NCI-H128 (cell line): Measurements from ENCODE around the gene ZNHIT3.
"Not testable (repeated sequence)": the region's sequence is repeated elsewhere in the genome, so short reads cannot be mapped to it uniquely, and the experiment has no call there.

ENCODE experiments used
- DNase-seq: peaks from one replicate; lab custom pipeline; 2025; ENCODE audit not compliant: unreplicated experiment; lab: John Stamatoyannopoulos, UW

The ZNHIT3 gene

DNA sequence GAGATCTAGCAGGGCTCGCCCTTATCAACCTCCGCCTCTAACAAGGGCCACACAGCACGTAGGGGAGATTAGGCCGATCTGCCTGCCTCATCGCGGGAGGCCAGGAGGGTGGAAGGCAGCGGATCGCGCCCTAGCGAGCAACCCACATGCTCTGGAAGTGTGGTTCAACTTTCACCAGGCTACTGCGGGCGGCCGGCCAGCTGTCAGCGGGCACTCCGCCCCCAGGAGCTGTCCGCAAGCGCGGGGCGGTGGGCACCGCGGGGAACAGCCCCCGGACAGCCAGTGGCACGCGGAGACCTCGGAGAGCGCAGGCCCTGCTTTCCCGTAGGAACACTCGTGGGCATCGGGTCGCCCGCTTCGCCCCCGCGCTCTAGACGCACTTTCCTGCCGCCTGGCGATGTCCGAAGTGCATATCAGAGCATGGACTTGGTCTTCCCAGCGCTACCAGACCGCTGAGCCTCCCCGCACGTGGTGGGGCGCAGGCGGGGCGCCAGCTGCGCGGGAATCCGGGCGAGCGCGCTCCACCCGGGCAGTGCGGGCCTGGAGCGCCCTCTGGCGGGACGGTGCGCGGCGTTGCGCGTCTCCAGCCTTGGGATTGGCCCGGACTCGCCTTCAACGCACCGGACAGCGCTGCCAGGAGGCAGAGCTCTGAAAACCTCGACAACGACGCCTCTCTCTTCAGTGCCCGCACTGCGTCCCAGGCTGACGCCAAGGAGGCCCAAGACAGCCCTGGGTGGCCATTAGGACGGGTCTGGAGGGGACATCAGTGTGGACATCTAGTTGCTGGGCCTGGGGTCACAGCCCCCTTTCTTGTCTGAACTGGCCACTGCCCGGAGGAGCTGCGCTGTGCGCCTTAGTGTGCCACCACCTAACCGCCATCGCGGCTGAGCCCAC, 3.6 kb upstream of the ZNHIT3 start:
- peak; percentile 12 for DNase-seq

DNA sequence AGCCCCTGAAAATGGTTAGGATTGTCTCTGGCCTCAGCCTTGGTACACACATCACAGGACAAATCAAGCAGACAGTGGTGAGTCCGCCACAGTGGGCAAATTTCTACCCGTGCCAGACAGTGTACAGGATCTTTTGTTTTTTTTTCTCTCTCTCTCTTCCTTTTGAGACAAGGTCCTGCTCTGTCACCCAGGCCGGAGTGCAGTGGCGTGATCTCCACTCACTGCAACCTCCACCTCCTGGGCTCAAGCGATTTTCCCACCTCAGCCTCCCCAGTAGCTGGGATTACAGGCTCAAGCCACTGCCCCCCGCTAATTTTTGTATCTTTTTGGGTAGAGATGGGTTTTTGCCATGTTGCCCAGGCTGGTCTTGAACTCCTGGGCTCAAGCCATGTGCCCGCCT, 2.5 kb upstream of the ZNHIT3 start:
- DNase-seq = not testable (repeated sequence)

DNA sequence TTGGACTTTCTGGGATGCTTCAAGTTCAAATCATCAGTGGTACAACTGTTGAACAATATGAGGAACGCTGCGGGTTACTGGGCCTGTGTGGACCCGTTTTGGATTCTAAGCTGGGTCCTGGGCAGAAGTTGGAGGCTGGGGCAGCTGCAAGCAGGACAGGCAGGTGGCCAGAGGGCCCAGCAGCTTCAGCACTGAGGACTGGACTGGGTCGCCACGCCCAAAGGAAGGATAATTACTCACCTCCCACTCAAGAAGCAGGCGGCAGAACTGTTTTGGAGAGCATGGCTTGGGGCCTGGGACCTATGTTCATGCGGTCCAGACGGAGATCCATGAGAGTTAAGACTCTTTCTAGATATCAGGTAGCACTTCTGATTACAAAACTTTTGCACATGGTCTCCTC, 1.5 kb upstream of the ZNHIT3 start:
- no peak for DNase-seq

DNA sequence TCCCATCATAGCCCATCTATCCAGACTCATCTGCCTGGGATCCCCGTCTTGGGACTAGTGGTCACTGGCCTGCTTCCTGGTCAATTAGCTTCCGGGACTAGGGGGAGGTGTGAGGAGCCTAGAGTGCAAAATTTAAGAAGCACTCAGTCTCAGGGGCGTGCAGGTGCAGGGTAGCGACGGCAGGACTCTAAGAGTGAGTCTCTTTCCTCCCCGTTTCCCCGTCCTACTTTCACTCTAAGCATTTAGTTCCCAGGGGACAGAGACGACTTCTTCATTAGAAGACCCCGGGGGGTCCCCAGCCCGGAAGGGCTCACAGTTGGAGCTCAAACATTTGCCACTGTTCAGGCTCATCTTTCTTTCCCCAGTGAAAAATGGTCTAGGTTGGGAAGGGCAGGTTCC, 677 bp upstream of the ZNHIT3 start:
- no peak for DNase-seq

DNA sequence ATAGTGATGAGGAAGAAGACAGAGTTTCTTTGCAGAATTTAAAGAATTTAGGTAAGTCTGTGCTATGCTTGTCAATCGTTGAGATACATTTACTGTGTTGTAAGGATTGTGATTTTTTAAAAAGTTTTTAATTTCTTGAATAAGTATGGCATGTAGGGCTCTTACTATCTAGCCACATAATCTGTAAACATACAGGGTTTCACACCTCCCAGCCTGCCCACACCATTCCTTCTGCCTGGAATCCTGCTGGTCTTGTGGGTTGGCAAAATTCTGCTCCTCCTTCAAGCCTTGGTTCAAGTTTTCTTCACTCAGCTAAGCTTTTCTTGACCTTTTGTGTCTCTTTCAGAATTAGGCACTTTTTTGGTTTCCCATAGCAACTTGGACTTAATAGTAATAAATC, 7.5 kb downstream of the ZNHIT3 start:
- no peak for DNase-seq

DNA sequence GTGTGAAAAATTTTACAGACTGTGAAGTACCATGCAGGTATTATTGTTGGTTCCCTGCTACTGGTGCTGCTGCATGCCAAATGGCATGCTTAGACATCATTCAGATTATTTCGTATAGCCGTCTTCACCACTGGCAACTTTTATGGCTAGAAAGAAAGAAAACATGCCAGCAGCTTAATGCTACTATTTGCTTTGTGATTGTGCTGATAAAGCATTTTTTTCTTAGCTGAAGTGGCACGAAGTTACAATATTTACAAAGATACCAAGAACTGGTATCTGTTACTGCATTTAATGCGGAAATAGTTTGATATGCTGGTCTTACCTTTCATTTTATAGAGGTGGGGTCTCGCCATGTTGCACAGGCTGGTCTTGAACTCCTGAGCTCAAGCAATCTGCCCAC, 8.2 kb downstream of the ZNHIT3 start:
- DNase-seq = no peak

DNA sequence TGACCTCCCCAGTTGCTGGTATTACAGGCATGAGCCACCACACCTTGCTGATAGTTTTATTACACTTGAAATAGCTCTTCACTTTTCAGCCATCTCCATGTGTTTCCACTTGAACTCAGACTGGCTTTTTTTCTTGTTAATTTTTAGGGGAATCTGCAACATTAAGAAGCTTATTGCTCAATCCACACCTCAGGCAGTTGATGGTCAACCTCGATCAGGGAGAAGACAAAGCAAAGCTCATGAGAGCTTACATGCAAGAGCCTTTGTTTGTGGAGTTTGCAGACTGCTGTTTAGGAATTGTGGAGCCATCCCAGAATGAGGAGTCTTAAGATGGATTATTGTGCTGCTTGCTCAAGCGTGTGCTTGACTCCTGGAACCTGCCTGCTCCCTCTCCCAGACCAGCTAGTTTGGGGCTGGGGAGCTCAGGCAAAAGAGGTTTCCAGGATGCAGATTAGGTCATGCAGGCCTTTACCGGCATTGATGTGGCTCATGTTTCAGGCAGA, 8.6 kb downstream of the ZNHIT3 start:
- no peak for DNase-seq

DNA sequence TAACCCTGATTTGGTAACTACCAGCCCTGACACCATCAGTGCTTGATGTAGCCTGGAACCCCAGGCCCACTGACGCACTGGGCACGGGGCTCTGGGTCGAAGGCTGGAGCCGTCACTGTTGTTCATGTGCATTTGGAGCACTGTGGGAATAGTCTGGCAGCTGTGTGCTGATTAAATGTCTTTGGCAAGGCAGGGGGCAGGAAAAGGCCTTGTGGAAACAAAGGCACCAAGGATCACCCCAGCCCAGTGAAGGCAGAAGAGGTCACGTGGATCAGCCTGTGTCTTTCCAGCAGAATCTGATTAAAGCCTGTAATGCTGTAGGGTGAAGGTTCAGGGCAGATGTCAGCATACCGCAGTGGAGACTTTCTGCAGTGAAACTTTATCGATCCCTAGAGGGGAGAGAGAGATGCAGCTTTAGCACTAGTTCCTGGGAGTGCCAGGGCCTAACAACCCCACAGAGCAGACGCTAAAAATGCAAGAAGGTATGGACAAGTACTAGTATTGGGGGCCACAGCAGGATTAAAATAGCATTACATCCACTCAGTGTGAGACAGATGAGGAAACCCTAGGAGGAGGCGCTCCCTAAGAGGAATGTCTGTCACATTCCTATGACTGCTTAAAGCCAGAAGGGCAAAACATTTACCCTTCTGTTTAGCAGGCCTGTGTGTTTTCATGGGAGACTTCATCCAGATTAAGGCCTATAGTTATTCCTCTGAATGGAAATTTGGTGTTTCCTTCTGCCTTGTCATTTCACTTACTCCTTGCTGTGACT, 9.7 kb downstream of the ZNHIT3 start:
- no peak for DNase-seq

DNA sequence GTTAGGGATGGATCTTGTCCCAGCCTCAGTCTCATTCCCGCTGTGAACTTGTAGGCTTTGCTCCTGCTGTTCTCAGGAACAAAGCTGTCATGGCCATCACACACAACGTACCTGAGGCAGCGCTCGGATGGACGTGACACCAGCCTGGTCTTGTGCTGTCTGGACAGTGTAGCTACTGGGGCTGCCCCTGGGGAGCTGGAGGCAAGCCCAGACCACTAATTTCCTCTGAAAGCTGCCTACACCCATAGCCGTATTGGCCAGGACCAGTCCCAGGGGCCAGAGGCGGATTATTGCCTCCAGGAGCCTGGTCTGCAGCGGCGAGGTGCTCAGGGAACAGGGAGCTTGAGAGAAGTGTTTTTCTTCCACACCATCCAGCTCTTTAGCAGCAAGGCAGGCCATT, 11.7 kb downstream of the ZNHIT3 start:
- no peak for DNase-seq

DNA sequence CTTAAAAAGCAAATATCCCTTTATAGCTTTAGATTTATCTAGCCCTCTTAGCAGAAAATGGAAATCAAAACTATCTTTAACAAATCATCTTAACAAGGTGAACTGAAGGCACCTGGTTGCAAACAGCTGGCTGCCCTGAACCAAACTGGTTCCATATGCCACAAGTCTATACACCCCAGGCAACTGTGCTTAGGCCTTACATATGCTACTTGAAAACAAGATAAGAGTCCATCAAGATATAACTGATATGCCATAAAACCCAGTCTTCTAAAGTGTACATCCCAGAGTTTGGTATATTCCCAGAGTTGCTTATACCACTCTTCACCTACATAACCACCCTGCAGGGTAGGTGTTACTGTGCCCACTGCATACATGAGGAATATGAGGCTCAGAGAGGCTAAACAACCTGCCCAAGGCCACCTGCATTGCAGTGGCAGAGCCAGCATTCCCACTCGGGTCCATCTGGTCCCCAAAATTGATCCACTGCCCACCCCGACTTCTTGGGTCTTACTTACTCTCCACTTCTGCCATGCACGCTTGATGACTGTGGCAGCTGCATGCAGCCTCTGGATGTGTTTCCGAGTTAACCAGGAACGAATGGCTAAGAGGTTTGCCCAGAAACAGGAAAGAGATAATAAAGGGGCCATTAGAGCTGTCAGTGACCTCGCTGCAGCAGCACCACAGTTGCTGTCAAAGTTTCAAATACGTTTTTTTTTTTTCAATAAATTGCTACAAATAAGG, 12.2 kb downstream of the ZNHIT3 start:
- no peak for DNase-seq

DNA sequence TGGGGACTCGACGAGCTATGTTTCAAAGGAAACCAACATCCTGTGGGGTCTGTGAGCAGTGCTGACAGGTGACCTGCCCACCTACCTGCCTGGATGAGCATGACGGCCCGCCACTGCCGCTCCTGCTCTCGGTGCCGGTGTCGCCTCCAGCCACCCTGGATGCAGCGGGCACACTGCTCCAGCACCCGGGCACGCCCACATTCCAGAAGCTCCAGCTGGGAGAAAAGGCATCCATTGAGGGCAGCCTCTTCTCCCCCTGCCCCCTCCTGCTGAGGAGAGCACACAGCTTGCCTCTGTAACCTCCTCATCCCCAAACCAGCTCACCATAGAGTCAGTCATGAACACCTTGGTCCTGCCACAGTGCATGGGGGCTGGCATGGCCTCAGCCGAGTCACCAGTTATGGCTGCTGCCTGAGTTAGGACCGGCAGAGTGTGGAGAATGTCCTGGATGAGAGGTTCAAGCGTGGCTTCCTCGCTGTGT, 14.3 kb downstream of the ZNHIT3 start:
- DNase-seq = no peak

DNA sequence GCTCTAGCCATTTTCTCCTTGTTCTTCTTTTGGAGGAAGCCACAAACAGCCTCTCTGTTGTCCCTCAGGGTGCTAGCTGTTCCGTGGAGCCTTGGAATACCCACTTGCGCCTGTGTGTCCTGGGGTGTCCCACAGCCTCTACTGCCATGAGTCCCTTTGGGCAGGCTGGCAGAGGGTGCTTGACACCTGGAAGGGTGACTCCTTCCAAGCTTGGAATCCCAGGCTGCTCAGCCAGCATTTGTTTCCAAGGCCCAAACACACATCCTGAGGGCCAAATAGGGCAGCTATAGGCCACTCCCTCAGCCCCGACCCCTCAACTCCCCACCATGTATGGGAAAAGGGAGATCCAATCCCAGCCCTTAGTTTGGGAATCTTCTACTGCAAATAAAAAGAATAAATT, 14.9 kb downstream of the ZNHIT3 start:
- DNase-seq = no peak

DNA sequence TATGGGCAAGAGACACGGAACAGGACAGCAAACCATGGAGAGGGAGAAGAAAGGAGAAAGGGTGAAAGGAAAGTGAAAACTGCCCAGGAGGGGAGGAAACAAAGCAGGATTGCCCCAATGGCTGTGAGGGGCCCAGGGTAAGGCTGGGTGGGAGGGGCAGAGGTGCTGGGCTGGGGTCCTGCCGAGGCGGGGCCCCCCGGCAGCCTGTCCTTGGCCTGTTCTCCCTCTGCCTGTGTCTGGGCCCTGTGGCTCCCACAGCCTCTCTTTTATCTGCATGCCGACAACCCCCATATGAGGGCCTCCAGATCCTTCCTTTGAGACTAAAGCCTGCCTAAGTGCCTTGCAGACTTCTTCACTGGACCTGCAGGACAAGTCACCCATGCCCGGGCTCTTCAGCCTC, 15.5 kb downstream of the ZNHIT3 start:
- no peak for DNase-seq

DNA sequence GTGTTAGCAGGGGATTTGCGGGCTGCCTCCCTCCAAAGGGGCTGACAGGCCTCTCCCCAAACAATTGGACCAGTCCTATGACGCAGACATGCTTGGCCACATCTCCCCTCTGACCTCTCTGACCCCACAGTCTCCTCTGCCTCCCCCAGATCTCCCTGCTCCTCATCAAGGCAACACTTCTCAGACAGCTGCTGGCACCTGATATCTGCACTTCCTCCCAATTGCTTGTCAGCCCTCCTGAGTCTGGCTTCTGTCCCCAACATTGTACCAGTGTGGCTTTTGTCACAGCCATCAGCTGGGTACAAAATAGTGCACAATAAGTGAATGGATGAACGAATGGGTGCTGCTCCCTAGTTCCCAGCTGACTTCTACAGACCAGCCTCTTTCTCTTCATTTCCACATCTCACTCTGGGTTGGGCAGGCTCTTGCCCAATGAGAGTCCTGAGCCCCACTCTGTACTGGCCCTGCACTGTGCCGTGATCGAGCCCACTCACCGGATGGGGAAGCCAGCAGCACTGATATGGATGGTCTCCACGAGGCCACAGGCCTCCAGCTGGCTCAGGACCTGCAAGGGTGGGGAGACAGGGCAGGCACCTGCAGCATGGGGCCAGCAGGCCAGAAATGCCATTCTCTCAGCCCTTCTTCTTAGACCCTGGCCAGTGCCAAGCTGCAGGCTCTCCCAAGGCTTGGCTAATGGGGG, 17.1 kb downstream of the ZNHIT3 start:
- no peak for DNase-seq

DNA sequence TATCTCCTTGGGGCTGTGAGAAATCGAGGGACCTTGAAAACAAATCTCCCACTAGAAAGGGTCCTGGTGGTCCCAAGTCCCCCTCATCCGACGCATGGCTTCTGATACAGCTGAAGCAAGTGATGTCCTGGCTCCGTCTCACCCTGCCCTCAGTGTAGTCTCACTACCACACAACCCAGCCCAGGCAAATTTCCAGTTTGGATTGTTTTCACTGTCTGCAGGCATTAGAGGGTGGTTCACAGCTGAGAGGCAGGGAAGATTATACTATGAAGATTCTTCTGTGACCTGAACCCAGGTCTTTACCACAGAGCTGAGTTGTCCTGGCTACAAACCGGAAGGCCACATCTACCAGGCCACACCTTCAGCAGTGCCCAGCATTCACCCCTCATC, 17.7 kb downstream of the ZNHIT3 start:
- DNase-seq = no peak

DNA sequence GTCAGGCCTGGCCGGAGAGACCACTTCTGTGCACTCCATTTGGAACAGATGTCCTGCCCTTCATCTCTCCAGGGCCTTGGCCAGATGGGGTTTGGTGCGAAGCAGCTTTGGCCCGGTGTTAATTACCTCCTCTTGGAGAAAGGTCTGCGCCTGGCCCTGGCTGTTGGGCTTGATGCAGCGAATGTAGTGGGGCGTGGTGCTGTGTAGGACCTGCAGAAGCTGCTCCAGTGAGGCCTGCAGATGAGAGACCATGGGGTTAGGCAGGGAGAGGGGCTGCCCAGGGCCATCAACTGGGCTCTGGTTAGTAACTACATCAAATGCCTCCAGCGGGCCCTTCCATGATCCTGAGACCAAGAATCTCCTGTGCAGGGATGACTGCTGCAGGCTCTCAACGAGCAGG, 18.7 kb downstream of the ZNHIT3 start:
- DNase-seq = no peak

DNA sequence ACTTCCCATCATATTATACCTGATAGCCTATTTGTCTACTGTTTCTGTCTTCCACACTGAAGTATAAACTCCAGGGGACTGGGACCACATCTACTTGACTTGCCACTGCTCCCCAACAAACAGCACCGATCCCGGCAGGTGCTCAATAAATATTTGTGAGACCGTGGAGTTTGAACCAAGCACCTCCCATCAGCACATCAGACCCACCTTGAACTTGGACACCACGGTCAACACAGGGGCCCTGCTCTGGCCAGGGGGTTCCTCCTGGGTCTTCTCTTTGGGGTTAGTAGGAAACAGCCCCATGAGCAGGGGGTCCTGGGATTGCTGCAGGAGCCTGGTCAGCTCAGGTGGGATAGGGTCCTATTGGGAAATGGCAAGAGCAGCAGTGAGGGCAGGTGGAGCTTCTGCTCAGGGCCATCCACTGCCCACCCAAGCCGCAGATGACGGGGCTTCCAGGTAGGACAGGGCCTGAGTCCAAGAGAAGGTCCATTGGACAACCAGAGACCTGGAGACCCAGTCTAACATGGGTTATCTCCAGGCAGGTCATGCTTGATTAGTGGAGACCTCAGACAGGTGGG, 19.9 kb downstream of the ZNHIT3 start:
- DNase-seq = no peak

DNA sequence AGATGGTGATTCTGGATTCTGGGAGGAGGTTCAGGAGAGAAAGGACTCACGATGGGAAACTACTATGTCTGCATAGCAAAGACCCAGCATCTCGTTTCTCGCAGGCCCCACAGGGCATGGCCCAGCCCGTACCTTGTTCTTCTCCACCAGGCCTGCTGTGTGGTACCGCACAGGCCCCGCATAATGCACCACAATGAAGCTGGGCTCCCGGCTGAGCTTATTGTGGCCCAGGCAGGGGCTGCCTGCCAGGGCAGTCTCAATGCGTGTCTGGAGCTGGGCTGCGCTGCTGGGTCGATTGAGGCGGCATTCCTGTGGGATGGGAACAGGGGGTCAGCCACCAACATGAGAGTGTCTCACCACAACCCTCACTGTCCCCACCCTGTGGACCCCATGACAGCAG, 20.4 kb downstream of the ZNHIT3 start:
- DNase-seq = no peak

DNA sequence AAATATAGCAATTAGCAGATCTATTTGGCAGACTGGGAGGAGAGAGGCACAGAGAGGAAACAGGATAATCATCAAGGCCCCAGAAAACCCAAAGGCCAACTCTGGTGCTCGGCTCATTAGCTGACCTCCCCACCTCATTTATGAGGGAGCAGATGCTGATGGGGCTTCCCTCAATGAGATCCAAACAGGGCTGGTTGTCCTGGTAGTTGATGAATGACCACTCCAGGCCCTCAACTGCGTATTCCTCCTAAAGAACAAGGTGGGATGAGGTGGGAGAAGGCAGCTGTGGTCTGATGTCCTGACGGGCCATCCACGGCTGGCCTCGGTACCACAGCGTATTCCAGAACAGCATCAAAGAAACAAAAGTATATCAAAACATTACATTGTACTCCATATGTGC, 20.8 kb downstream of the ZNHIT3 start:
- DNase-seq = no peak

DNA sequence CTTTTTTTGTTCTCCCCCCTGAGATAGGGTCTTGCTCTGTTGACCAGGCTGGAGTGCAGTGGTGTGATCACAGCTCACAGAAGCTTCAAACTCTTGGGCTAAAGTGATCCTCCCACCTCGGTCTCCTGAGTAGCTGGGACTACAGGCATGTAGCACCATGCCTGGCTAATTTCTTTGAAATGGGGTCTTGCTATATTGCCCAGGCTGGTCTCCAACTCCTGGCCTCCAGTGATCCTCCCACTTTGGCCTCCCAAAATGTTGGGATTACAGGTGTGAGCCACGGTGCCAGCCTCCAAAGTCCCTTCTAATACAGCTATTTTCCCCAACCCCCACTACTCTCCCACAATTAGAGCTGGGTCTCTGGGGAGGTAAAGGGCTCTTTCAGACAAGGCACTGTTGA, 22.0 kb downstream of the ZNHIT3 start:
- DNase-seq = not testable (repeated sequence)
